HG03571 (cell line): ENCODE results near the gene GALNT13.

Experiments used
- ATAC-seq: cut with Tn5 transposase; IDR thresholded peaks from one replicate; pipeline ENCODE4 v1.9.1; 2021; ENCODE audit not compliant: unreplicated experiment

Gene GALNT13

GRCh38 chr2:154394600-154394999 is 522.9 kb downstream of the GALNT13 start:
- ATAC-seq = no peak

- ATAC-seq = no peak
Measured at GRCh38 chr2:154400563-154401290, 529.0 kb downstream of the GALNT13 start.

GRCh38 chr2:154402213-154402612 is 530.5 kb downstream of the GALNT13 start:
- no peak for ATAC-seq

- ATAC-seq = no peak
Measured at GRCh38 chr2:154403242-154403790, 531.6 kb downstream of the GALNT13 start.

- no peak for ATAC-seq
Measured at GRCh38 chr2:154408786-154409185, 537.1 kb downstream of the GALNT13 start.

- no peak for ATAC-seq
Measured at GRCh38 chr2:154422251-154422650, 550.5 kb downstream of the GALNT13 start.

GRCh38 chr2:154425994-154426393 is 554.3 kb downstream of the GALNT13 start:
- no peak for ATAC-seq

GRCh38 chr2:154427453-154427852 is 555.7 kb downstream of the GALNT13 start:
- ATAC-seq = no peak

GRCh38 chr2:154428022-154428421 is 556.3 kb downstream of the GALNT13 start:
- no peak for ATAC-seq

GRCh38 chr2:154433010-154433409 is 561.3 kb downstream of the GALNT13 start:
- ATAC-seq = no peak

- no peak for ATAC-seq
Measured at GRCh38 chr2:154437104-154437503, 565.4 kb downstream of the GALNT13 start.

GRCh38 chr2:154439156-154439555 is 567.4 kb downstream of the GALNT13 start:
- ATAC-seq = no peak

- ATAC-seq = no peak
Measured at GRCh38 chr2:154443919-154444318, 572.2 kb downstream of the GALNT13 start.

GRCh38 chr2:154446324-154446723 is 574.6 kb downstream of the GALNT13 start:
- no peak for ATAC-seq

GRCh38 chr2:154447727-154448418 is 576.2 kb downstream of the GALNT13 start:
- no peak for ATAC-seq

- ATAC-seq = no peak
Measured at GRCh38 chr2:154449951-154450658, 578.4 kb downstream of the GALNT13 start.

GRCh38 chr2:154452471-154452870 is 580.7 kb downstream of the GALNT13 start:
- no peak for ATAC-seq

- no peak for ATAC-seq
Measured at GRCh38 chr2:154452906-154453493, 581.3 kb downstream of the GALNT13 start.

GRCh38 chr2:154455166-154455565 is 583.4 kb downstream of the GALNT13 start:
- no peak for ATAC-seq

GRCh38 chr2:154455866-154456265 is 584.1 kb downstream of the GALNT13 start:
- no peak for ATAC-seq

GRCh38 chr2:154457286-154457685 is 585.6 kb downstream of the GALNT13 start:
- no peak for ATAC-seq
